Islet precursor cell (in vitro differentiated cells): ENCODE measurements around the gene KDELR1.

Experiments used
- DNase-seq: peaks from one replicate; pipeline ENCODE4 v3.0.0-alpha.2; 2018

KDELR1 gene

GRCh38 chr19:48370955-48371354 is 20.4 kb downstream of the KDELR1 start:
- DNase-seq: no peak

- DNase-seq: no peak
Measured at GRCh38 chr19:48368936-48369335, 22.4 kb downstream of the KDELR1 start.

GRCh38 chr19:48367855-48368254 is 23.5 kb downstream of the KDELR1 start:
- DNase-seq: no peak

DNA sequence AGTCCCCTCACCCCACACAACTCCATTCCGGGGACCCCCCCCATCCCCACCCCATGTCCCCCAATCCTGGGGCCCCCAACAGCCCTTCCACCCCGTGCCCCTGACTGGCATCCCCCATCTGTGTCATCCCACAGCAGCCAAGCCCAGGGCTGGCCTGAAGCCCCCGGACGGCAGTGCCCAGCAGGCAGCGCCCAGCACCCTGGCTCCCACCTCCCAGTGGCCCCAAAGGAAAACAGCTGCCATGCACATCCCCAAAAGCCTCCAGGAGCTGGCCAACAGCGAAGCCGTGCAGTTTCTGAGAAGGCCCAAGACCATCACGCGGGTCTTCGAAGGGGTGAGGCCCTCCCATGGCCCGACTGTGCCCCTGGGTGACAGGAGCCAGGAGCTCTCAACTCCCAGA is 25.7 kb downstream of the KDELR1 start:
- no peak for DNase-seq

DNA sequence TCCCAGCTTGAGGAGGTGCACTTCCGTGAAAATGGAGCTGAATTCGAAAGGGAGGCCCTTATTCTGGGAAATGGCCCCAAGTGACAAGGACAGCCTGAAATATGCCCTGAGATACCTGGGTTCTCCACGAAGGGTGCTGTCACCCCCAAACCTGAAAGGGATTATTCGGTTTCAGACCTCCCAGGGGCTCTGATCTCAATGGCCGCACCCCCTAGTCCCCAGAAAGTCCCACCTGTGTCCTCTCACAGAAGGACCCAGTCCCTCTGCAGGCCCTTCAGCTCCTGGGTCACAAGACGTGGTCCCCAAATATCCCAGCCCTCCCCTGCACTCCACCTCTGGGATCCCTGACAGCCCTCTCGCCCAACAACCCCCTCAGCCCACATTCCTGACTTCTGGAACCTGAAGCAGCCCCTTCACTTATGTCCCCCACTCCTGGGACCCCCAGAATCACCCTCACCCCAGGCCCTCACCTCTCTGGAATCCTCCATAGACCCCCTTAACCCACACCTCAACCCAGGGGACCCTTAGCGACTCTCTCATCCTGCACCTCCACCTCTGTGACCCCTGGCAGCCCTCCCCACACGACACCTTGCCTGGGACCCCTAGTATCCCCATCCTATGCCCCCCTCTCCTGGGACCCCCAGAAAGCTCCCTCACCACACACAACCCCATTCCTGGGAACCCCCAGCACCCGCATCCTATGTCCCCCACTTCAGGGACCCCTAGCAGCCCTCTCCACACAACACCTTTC is 26.6 kb downstream of the KDELR1 start:
- no peak for DNase-seq

DNA sequence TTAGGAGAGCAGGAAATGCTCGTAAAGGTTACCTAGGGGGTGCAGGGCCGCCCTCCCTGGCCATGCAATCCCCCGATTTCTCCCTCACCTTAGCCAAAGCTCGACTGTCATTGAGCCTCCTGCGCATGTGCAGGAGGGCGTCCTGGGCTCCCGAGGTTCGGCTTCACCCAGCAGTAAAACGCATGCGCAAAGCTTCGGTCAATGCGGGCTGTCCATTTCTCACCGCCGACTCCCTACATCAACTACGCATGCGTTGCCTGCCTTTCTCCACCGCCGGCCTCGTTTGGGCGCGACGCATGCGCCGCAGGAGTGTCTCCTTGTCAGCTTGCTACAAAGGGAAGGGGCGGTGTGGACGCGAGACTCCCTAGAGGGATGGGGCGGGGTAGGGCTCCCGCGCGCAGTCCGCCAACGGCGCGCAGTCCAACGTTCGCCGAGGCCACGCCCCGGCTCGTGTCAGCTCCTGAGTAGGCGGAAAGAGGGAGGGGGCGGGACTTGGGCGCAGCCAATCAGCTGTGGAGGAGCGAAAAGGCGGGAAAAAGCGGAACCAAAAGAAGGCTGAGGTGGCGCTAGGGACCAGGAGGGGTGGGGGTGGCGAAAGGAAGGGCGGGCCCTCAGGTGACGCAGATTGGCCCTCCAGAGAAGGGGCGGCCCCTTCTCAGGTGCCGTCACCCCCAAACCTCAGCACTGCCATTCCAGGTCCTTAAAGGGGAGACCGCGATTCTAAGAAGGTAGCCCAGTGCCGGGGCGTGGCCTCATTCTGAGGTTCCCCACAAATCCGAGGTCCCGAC is 27.3 kb downstream of the KDELR1 start, which contains the start of the genes SYNGR4 and TMEM143:
Gene SYNGR4, plus strand, starts transcription at position 558 of the 788 bp plus-strand sequence. CDS start 1,476 bp downstream, outside the sequence.
Gene TMEM143, minus strand, starts transcription at position 131 of the 788 bp plus-strand sequence. Its CDS starts 20 bp downstream, at position 111.
- peak; percentile 100 for DNase-seq

DNA sequence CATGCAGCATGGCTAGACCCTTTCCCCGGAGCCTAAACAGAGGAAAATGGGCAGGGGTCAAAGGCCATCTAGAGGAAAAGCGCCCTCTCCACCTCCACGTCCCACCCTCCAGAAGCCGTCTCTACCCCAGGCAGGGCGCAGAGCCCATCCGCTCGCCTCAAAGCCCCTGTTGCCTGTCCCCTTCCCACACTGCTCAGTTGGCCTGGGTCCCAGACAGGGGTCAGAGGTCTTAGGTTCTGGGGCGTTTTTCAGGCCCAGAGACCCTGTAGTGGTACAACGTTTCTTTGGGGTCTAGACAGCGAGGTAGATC is 27.9 kb downstream of the KDELR1 start:
- no peak for DNase-seq

GRCh38 chr19:48362716-48363499 is 28.4 kb downstream of the KDELR1 start:
- DNase-seq: peak; percentile 99

GRCh38 chr19:48361912-48362311 is 29.4 kb downstream of the KDELR1 start:
- no peak for DNase-seq

DNA sequence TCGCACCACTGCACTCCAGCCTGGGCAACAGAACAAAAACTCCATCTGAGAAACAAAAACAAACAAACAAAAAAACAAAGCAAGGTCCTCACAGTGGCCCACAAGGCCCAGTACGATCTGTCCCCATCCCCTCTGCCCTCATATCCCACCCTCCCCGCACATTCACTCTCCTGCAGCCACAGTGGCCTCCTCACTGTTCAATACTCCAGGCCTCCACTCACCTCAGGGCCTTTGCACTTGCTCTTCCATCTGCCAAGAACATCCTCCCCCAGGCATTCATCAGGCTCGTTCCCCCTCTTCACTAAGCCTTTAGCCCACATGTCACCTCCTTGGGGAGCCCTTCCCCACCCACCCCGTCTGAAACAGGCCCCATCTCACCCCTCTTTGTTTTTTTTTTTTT is 32.2 kb downstream of the KDELR1 start:
- no peak for DNase-seq

- peak; percentile 84 for DNase-seq
Measured at GRCh38 chr19:48355365-48355954, 35.9 kb downstream of the KDELR1 start.

GRCh38 chr19:48354332-48354992 is 36.9 kb downstream of the KDELR1 start:
- DNase-seq: peak; percentile 87

GRCh38 chr19:48353677-48354076 is 37.7 kb downstream of the KDELR1 start:
- no peak for DNase-seq

DNA sequence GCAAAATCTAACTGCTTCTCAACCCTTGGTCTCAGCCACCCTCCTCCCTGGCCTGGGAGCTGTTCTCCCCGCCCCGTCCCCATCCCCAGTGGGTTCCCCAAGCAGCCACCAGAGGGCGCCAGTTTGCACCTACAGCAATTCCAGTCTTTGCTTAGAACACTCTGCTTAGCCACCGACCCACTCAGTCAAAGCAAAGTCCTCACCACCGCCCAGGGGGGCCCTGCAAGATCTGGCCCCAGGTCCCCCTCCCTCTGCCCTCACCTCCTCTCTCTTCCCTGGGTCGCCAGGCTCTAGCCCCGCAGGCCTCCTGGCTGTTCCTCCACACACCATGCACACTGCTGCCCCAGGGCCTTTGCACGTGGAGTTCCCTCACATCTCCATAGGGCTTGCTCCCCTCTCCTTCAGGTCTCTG is 40.0 kb downstream of the KDELR1 start:
- DNase-seq: peak; percentile 89

- DNase-seq: no peak
Measured at GRCh38 chr19:48350856-48351255, 40.5 kb downstream of the KDELR1 start.

DNA sequence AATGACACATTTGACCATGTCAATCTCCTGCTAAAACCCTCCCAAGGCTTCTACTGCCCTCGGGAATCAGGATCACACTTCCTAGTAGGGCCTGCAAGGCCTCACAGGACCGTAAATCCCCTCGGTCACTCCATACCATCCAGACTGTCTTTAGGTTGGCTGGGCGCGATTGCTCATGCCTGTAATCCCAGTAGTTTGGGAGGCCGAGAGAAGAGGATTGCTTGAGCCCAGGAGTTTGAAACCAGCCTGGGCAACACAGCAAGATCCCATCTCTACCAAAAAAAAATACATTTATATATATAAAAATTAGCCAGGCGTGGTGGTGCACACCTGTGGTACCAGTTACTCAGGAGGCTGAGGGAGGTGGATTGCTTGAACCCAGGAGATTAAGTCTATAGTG is 42.6 kb downstream of the KDELR1 start:
- no peak for DNase-seq

- no peak for DNase-seq
Measured at GRCh38 chr19:48348045-48348444, 43.3 kb downstream of the KDELR1 start.

DNA sequence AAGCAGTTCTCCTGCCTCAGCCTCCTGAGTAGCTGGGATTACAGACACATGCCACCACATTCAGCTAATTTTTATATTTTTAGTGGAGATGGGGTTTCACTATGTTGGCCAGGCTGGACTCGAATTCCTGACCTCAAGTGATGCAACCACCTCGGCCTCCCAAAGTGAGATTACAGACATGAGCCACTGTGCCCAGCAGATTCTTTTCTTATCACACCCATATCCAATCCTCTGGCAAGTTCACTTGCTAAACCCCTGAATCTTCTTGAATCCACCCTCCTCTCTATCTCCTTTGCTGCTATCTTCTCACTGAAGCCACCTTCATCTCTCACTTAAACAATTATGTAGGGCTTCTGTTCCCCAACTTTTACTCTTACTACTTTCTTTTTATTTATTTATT is 45.2 kb downstream of the KDELR1 start:
- no peak for DNase-seq

GRCh38 chr19:48344892-48345291 is 46.5 kb downstream of the KDELR1 start:
- no peak for DNase-seq

- DNase-seq: no peak
Measured at GRCh38 chr19:48342841-48343540, 48.4 kb downstream of the KDELR1 start.

DNA sequence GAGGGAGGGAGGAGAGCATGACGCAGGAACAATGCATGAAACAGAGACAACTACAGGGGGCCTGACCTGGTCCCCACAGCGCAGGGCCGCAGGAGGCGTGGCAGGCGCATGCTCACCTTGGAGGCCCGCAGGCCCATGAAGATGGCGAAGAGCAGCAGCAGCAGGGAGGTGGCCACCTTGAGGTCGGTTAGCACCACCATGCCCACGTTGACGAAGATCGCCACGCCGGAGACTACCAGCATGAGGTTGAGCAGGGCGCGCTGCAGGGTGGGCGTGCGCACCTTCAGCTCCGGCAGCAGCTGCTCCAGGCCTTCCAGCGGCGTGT is 49.0 kb downstream of the KDELR1 start:
- DNase-seq: no peak
